Activated CD4-positive, alpha-beta T cell treated with anti-CD3 and anti-CD28 coated beads, Interleukin-2, amount 50 U/mL, for 1 hour (primary cell): ENCODE measurements around the gene BLM.
"Not testable (repeated sequence)": the region's sequence is repeated elsewhere in the genome, so short reads cannot be mapped to it uniquely, and the experiment has no call there.

Experiments
- DNase-seq: peaks from one replicate; pipeline ENCODE4 v3.0.0-alpha.2; 2020

The BLM gene

GRCh38 chr15:90716976-90717821 is at the start of gene BLM:
TSS of gene BLM (plus strand) at chr15:90717346. CDS start at chr15:90747393, 30,047 bp downstream.
- DNase-seq = peak; percentile 93

DNA sequence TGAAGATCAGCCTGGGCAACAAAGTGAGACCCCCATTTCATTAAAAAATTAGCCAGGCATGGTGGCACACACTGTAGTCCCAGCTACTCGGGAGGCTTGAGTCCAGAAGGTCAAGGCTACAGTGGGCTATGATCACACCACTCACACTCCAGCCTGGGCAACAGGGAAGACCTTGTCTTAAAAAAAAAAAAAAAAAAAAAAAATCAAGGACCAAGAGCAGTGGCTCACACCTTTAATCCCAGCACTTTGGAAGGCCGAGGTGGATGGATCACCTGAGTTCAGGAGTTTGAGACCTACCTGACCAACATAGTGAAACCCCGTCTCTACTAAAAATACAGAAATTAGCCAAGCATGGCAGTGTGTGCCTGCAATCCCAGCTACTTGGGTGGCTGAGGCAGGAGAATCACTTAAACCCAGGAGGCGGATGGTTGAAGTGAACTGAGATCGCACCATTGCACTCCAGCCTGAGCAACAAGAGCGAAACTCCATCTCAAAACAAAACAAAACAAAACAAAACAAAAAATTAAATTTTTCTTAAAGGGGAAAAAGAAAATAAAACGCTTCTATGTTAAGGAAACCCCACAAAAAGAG is 49.3 kb upstream of the BLM start:
- not testable (repeated sequence) for DNase-seq

DNA sequence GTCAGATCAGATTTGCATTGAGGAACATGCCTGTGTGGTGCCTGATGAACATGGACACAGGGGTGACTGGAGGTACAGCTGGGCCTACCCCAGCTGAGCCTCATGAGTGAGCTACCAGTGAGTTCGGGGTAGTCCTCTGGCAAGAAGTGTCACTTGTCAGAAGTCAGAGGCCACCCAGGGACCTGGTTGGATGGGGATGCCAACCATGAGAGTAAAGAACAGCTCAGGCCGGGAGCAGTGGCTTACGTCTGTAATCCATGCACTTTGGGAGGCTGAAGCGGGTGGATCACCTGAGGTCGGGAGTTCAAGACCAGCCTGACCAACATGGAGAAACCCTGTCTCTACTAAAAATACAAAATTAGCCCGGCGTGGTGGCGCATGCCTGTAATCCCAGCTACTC is 46.5 kb upstream of the BLM start:
- DNase-seq = not testable (repeated sequence)

DNA sequence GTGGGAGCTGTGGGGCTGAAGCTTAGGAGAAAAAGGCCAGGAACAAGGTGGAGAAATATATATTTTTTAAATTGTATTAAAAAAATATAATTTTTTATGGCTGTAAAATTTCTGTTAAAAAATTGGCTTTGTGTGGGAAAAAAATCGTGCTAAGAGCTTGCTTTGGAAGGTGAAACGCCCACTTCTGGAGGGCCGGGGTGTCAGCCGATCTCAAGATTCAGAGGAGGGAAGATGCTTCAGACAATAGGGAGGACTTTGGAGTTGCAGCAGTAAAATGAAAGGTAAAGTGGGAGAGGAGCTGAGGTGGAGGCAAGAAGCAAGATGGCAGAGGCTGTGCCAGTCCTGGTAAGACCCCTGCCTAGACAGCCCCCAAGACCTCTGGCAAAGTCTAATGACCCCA is 45.9 kb upstream of the BLM start:
- DNase-seq = no peak

DNA sequence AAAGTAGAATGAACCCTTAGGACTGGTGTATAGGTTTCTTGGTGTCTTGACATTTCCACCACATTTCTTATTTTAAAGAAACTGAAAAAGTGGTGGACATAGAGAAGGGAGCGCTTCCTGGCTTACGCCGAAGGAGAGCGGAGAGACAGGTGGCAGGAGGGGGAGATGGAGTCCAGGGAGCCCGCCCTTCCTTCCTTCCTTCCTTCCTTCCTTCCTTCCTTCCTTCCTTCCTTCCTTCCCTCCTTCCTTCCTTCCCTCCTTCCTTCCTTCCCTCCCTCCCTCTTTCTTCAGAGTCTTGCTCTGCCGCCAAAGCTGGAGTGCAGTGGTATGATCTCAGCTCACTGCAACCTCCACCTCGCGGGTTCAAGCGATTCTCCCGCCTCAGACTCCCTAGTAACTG is 43.8 kb upstream of the BLM start:
- DNase-seq = not testable (repeated sequence)

DNA sequence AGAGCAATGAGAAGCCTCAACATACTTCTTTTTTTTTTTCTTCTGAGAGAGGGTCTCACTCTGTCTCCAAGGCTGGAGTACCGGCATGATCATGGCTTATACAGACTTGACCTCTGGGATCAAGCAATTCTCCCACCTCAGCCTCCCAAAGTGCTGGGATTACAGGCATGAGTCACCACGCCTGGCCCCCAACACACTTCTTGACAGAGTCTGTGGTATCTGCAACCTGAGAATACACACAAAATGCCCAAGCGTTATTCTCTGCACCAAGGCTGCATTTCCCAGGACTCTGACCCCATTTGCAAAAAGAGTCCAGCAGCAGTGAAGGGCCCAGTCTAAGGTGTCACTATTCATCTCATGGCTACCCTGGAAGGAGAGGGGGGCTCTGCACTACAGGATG is 42.7 kb upstream of the BLM start:
- DNase-seq = no peak

GRCh38 chr15:90675464-90675863 is 41.7 kb upstream of the BLM start:
- no peak for DNase-seq

DNA sequence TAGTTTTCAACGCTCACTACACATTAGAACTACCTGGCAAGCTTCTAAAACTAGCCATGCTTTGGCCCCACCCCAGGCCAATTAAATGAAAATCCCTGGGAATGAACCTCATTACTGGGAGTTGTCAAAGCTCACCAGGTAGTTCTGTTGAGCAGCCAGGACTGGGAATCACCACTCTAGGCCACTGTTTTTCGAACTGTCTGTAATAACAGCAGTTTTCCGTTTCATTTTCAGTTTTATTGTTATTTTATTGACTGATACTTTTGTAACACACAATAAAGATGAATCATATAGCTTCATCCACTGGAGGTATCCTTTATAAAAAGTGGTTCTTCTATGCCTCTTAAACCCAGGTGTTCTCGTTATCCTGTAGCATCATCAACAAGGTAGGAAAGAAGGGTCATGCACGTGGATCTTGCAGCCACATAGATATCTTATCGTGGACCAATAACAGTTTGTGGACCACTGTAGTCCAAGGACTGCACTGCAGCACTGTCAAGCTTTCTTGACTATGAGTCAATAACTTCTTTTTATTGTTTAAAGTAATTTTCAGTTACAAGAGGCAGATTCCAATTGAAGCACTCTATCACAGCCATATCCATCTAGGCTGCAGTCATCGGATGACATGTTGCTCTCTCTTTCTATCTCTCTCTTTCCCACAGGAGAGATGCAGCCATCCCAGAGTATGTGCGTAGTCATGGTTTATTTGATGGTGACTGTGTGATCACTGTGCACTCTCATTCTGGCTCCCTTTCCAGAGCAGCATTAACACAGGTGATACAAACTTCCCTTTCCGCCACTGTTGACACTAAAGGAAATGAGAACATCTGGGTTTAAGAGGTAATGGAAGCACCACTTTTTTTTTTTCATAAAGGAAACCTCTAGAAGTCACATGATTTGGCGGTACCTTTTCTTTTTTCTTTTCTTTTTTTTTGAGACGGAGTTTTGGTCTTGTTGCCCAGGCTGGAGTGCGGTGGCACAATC is 39.0 kb upstream of the BLM start:
- DNase-seq = no peak

GRCh38 chr15:90679959-90680358 is 37.2 kb upstream of the BLM start:
- no peak for DNase-seq

GRCh38 chr15:90680371-90680935 is 36.7 kb upstream of the BLM start:
- DNase-seq = no peak

GRCh38 chr15:90681056-90681455 is 36.1 kb upstream of the BLM start:
- no peak for DNase-seq

DNA sequence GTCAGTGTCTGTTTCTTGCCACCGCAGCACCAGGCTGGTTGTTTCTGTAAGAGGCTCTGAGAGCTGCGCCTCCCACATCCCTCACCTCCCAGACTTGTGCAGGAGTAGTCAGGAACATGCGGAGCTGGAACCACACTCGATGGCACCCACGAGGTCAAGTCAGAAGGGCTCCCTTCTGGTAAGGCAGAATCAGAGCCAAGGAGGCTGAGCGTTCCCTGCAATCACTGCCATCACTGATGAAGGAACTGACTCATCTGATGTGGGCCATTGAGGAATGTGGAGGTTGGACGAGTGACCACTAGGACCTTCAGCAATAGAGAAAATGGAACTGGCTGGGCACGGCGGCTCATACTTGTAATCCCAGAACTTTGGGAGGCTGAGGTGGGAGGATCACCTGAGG is 35.7 kb upstream of the BLM start:
- no peak for DNase-seq

DNA sequence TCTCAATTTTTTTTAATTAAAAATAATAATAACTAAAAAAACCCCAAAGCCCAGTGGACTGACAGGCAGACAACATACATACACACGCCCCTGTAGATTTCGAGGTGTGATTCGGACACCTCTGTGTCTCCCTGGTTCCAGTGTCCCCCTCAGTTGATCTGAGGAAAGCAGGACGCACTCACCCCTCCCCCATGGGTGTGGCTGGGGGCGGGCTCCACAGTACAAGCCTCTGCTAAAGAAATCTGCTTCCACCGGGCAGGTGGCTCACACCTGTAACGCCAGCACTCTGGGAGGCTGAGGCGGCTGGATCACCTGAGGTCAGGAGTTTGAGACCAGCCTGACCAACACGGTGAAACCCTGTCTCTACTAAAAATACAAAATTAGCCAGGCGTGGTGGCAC is 33.8 kb upstream of the BLM start:
- DNase-seq = no peak

DNA sequence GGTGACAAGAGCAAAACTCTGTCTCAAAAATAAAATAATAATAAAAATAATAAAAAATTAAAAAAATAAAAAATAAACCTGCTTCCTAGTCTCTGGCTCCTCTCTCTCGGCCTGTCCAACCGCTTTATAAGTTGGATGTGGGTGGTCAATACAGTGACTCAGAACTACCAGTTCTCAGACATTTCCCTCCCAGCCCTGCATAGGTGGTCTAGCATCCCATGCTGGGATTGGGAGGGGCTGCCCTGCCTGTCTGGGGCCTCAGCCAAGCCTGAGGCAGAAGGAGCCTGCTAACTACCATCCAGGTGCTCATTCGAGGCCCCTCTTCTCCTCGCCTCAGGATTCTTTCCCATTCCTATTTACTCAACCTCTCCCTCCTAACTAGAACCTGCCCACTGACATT is 33.3 kb upstream of the BLM start:
- DNase-seq = no peak

DNA sequence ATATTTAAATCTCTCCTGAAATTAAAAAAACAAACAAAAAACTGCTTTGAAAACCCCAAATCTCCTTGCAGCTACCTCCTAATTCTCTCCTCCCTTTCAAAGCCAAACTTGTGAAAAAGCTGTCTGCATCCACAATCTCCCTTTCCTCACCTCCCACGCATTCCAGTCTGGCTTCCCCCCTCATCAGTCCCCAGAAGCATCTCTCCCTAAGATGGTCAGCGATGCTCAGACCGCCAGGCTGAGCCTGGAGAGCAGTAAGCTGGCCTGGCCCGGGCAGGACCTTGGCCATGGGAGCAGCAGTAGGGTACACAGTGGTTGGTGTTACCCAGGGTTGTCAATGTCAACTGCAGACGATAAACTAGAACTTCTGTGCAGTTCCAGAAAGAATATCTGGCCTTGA is 32.9 kb upstream of the BLM start:
- DNase-seq = no peak

- no peak for DNase-seq
Measured at GRCh38 chr15:90685591-90686434, 31.3 kb upstream of the BLM start.

DNA sequence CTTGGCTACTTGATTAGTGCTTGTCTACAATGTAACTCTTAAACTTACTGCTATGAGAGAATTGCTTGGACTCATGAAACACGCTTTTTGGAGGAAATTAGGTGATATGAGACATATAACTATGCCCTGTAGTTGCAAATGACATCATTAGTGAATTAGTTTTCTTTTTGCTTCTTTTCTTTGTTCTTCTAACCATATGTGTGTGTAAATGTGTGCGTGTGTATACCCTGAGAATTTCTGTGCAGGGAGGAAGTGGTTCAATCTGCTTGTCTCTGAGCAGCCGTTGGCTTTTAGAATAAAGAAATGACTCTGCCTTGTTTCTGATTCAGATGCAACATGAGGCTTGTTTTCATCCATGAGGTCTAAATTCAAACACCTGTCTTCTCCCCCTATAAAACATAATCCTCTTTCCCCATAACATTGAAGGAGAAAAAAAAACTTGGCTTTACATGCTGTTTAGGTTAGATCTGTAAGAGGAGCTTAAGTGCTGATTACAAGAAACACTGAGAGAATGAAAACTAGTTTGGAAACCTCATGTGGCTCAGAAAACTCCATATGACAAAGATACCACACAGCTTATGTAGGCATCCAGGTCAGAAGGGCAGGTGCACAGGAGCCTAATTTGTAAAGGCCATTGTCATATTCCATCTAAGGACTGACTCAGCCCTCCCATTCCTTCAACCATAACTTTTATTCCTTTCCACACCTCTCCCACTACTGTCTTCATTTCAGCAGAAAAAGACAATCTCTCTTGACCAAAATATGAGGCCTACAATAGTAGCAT is 30.5 kb upstream of the BLM start:
- DNase-seq = no peak

DNA sequence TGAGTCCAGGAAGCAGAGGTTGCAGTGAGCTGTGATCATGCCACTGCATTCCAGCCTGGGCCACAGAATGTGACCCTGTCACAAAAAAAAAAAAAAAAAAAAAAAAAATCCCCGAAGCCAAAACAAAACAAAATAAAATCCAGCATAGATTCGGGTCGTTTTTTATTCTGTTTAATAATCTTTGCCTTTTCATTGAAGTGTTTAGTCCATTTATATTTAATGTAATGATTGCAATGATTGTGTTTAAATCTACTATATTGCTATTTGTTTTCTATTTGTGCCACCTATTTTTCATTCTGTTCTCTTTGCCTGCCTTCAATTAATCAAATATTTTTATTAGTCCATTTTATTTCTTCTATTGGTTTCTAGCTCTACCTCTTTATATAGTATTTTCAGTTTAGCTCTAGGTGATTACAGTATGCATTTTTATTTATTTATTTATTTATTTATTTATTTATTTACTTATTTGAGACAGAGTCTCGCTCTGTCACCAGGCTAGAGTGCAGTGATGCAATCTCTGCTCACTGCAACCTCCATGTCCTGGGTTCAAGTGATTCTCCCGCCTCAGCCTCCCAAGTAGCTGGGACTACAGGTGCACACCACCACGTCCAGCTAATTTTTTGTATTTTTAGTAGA is 27.7 kb upstream of the BLM start:
- DNase-seq = not testable (repeated sequence)

GRCh38 chr15:90690585-90690984 is 26.6 kb upstream of the BLM start:
- no peak for DNase-seq

GRCh38 chr15:90691369-90691768 is 25.8 kb upstream of the BLM start:
- no peak for DNase-seq
